ENCODE data around the gene RFPL2.

- TF ChIP-seq CTCF (IDR thresholded peaks at IDR 0.05; ENCODE audit: borderline replicate concordance, extremely low read depth, low read length, poor library complexity, severe bottlenecking) (no peak), EZH2 (IDR thresholded peaks at IDR 0.05; ENCODE audit: borderline replicate concordance, low read depth, low read length, severe bottlenecking) (no peak)
Observed at GRCh38 chr22:32218470-32218869, 13.6 kb upstream of the RFPL2 start.

All from DND-41 (cell line).